Activated CD8-positive, alpha-beta memory T cell treated with anti-CD3 and anti-CD28 coated beads, Interleukin-2, amount 50 U/mL, for 48 hours (primary cell): ENCODE measurements around the gene PIM2.
A peak's percentile ranks its signal among the peaks of the same experiment; 100 is the strongest.

Experiments
- DNase-seq: peaks from one replicate; pipeline ENCODE4 v3.0.0-alpha.2; 2020

PIM2 gene

GRCh38 chrX:48934581-48935300 lies 15.9 kb upstream of the PIM2 start:
- no peak for DNase-seq

- DNase-seq, result no peak
Measured at GRCh38 chrX:48933757-48934156, 14.9 kb upstream of the PIM2 start.

GRCh38 chrX:48927736-48928382 lies 9.0 kb upstream of the PIM2 start:
- DNase-seq, result no peak

GRCh38 chrX:48927123-48927522 lies 8.3 kb upstream of the PIM2 start:
- DNase-seq, result no peak

- DNase-seq, result no peak
Measured at GRCh38 chrX:48924270-48924669, 5.4 kb upstream of the PIM2 start.

GRCh38 chrX:48923771-48924170 lies 4.9 kb upstream of the PIM2 start:
- no peak for DNase-seq

GRCh38 chrX:48920718-48921104 lies 1.9 kb upstream of the PIM2 start:
- DNase-seq, result no peak

- no peak for DNase-seq
Measured at GRCh38 chrX:48919947-48920717, 1.3 kb upstream of the PIM2 start.

GRCh38 chrX:48919360-48919841 lies 577 bp upstream of the PIM2 start:
- no peak for DNase-seq

GRCh38 chrX:48918301-48918642 lies 552 bp downstream of the PIM2 start:
- no peak for DNase-seq

GRCh38 chrX:48917139-48918001 lies 1.5 kb downstream of the PIM2 start:
- peak; percentile 90 for DNase-seq

GRCh38 chrX:48914593-48915493 lies 4.0 kb downstream of the PIM2 start:
- DNase-seq, result no peak

- DNase-seq, result no peak
Measured at GRCh38 chrX:48913605-48914366, 5.0 kb downstream of the PIM2 start.

- peak; percentile 95 for DNase-seq
Measured at GRCh38 chrX:48911412-48912182, 7.2 kb downstream of the PIM2 start, which contains the start of gene SLC35A2. TSS of gene SLC35A2 (minus strand) at chrX:48911646. CDS start at chrX:48911636, 10 bp downstream.

- no peak for DNase-seq
Measured at GRCh38 chrX:48910926-48911411, 7.9 kb downstream of the PIM2 start.

GRCh38 chrX:48909703-48910294 lies 9.0 kb downstream of the PIM2 start:
- DNase-seq, result no peak

GRCh38 chrX:48908600-48908999 lies 10.2 kb downstream of the PIM2 start:
- no peak for DNase-seq

- no peak for DNase-seq
Measured at GRCh38 chrX:48905090-48905790, 13.6 kb downstream of the PIM2 start.

- DNase-seq, result no peak
Measured at GRCh38 chrX:48904626-48905025, 14.2 kb downstream of the PIM2 start.
